Hepatocyte (in vitro differentiated cells): Measurements from ENCODE around the gene DPY19L1. TPM values are rescaled to one million over a fixed set of nuclear protein-coding genes. Genes with fewer than 3 reads are reported as not detected.
"Not testable (repeated sequence)": the region's sequence is repeated elsewhere in the genome, so short reads cannot be mapped to it uniquely, and the experiment has no call there.

Experiments
- DNase-seq: peaks from one replicate; pipeline ENCODE4 v3.0.0-alpha.2; 2016; ENCODE audit warnings: low spot score
- H2AFZ ChIP-seq: fragments of 200-600 bp; sonication (generic); 2 replicates; pipeline ENCODE4 v1.6.0; 2016; ENCODE audit warnings: antibody characterized with exemption, mild to moderate bottlenecking
- H3K27ac ChIP-seq: fragments of 200-600 bp; sonication (generic); 2 replicates; pipeline ENCODE4 v1.5.1; 2016; ENCODE audit warnings: mild to moderate bottlenecking
- H3K27me3 ChIP-seq: fragments of 200-600 bp; sonication (generic); 2 replicates; pipeline ENCODE4 v1.6.1; 2016
- H3K36me3 ChIP-seq: fragments of 200-600 bp; sonication (generic); replicated peaks from 2 replicates; pipeline ENCODE4 v1.5.1; 2016; ENCODE audit warnings: low read depth; ENCODE audit not compliant: insufficient read depth
- H3K4me1 ChIP-seq: fragments of 200-600 bp; sonication (generic); 2 replicates; pipeline ENCODE4 v1.5.1; 2016; ENCODE audit warnings: mild to moderate bottlenecking, moderate library complexity; ENCODE audit not compliant: insufficient read depth
- H3K4me2 ChIP-seq: fragments of 200-600 bp; sonication (generic); 2 replicates; pipeline ENCODE4 v1.6.0; 2016
- H3K4me3 ChIP-seq: fragments of 200-600 bp; sonication (generic); 2 replicates; pipeline ENCODE4 v1.5.1; 2016; ENCODE audit warnings: mild to moderate bottlenecking
- H3K79me2 ChIP-seq: fragments of 200-600 bp; sonication (generic); 2 replicates; pipeline ENCODE4 v1.6.0; 2017; ENCODE audit warnings: mild to moderate bottlenecking
- H3K9me2 ChIP-seq: fragments of 200-600 bp; sonication (generic); replicated peaks from 2 replicates; pipeline ENCODE4 v1.6.0; 2017; ENCODE audit warnings: mild to moderate bottlenecking; ENCODE audit not compliant: insufficient read depth
- H3K9me3 ChIP-seq: fragments of 200-600 bp; sonication (generic); 2 replicates; pipeline ENCODE4 v1.5.1; 2016; ENCODE audit warnings: low read depth, mild to moderate bottlenecking
- H4K20me1 ChIP-seq: fragments of 200-600 bp; sonication (generic); 2 replicates; pipeline ENCODE4 v1.6.0; 2016; ENCODE audit warnings: mild to moderate bottlenecking; ENCODE audit not compliant: insufficient read depth, poor library complexity, severe bottlenecking
- EZH2 ChIP-seq: fragments of 200-600 bp; sonication (generic); IDR thresholded peaks from 2 replicates; pipeline ENCODE4 v1.6.1; 2016; ENCODE audit warnings: antibody characterized with exemption, mild to moderate bottlenecking, borderline replicate concordance
- EZH2phosphoT487 ChIP-seq: fragments of 200-600 bp; sonication (generic); IDR thresholded peaks from one replicate; pipeline ENCODE4 v1.6.1; 2018; ENCODE audit warnings: antibody characterized with exemption, mild to moderate bottlenecking, low read depth, moderate library complexity; ENCODE audit not compliant: unreplicated experiment, severe bottlenecking
- WGBS: methylation state at CpG from one replicate; pipeline ENCODE4 v1.1.6; 2016; ENCODE audit warnings: low lambda C conversion rate; ENCODE audit errors: missing lambda C conversion rate; 5-methylcytosine and 5-hydroxymethylcytosine counted together
- polyA plus RNA-seq: library from polyadenylated mRNA; unstranded; fragments of >200 nt; fragmentation: Nextera tagmentation; extraction: Ambion mirVana; gene quantifications from 2 replicates; pipeline ENCODE4 v1.2.1, GENCODE V29; 2016
- total RNA-seq: library from RNA; depleted of rRNA; stranded (reverse); fragments of >200 nt; gene quantifications from 2 replicates; pipeline ENCODE4 v1.2.3, GENCODE V29; 2014
- TF ChIP-seq, protein P1 (sequence below): fragments of 200-600 bp; sonication (generic); IDR thresholded peaks from 2 replicates; pipeline ENCODE4 v1.5.1; 2016; ENCODE audit warnings: antibody characterized with exemption, mild to moderate bottlenecking; ENCODE audit not compliant: poor library complexity

Gene DPY19L1
- total and polyA plus RNA-seq, 2 experiments from 2014 or later: 7.6 to 16.7 TPM

GRCh38 chr7:34958021-34958420 lies 79.3 kb downstream of the DPY19L1 start:
- Histone ChIP-seq H4K20me1 (no peaks in the 10 kb centered on the region), H3K27me3 (no peaks in the 10 kb centered on the region), H3K36me3 (peaks cover 3% of the 10 kb centered on the region), H3K79me2 (no peaks in the 10 kb centered on the region), H3K4me3 (no peak overlapping the region), H2AFZ (no peak overlapping the region), H3K9me3 (no peaks in the 10 kb centered on the region), H3K9me2 (no peaks in the 10 kb centered on the region), H3K27ac (no peak overlapping the region), H3K4me1 (no peaks in the 10 kb centered on the region), H3K4me2 (no peak overlapping the region)
- TF ChIP-seq EZH2phosphoT487: no peak
- TF ChIP-seq EZH2: no peak
- TF ChIP-seq, protein P1, sequence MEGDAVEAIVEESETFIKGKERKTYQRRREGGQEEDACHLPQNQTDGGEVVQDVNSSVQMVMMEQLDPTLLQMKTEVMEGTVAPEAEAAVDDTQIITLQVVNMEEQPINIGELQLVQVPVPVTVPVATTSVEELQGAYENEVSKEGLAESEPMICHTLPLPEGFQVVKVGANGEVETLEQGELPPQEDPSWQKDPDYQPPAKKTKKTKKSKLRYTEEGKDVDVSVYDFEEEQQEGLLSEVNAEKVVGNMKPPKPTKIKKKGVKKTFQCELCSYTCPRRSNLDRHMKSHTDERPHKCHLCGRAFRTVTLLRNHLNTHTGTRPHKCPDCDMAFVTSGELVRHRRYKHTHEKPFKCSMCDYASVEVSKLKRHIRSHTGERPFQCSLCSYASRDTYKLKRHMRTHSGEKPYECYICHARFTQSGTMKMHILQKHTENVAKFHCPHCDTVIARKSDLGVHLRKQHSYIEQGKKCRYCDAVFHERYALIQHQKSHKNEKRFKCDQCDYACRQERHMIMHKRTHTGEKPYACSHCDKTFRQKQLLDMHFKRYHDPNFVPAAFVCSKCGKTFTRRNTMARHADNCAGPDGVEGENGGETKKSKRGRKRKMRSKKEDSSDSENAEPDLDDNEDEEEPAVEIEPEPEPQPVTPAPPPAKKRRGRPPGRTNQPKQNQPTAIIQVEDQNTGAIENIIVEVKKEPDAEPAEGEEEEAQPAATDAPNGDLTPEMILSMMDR: no peak
- no peak for DNase-seq
- WGBS: 59% methylated on average over 1 of the region's 1 CpG

- no peaks in the 10 kb centered on the region for H3K9me2 ChIP-seq
- H4K20me1 ChIP-seq: no peaks in the 10 kb centered on the region
- H3K79me2 ChIP-seq: no peaks in the 10 kb centered on the region
- TF ChIP-seq, protein P1: no peak
- TF ChIP-seq EZH2 (no peak), EZH2phosphoT487 (no peak)
- 88% methylated on average over 3 of the region's 3 CpGs for WGBS
- no peaks in the 10 kb centered on the region for H3K4me1 ChIP-seq
- H3K27ac ChIP-seq: no peak overlapping the region
- H2AFZ ChIP-seq: no peak overlapping the region
- no peak overlapping the region for H3K4me3 ChIP-seq
- H3K9me3 ChIP-seq: no peaks in the 10 kb centered on the region
- H3K36me3 ChIP-seq: no peaks in the 10 kb centered on the region
- H3K4me2 ChIP-seq: no peak overlapping the region
- no peak for DNase-seq
- no peaks in the 10 kb centered on the region for H3K27me3 ChIP-seq
These were observed 84.5 kb downstream of the DPY19L1 start for GRCh38 chr7:34952822-34953221.

DNA sequence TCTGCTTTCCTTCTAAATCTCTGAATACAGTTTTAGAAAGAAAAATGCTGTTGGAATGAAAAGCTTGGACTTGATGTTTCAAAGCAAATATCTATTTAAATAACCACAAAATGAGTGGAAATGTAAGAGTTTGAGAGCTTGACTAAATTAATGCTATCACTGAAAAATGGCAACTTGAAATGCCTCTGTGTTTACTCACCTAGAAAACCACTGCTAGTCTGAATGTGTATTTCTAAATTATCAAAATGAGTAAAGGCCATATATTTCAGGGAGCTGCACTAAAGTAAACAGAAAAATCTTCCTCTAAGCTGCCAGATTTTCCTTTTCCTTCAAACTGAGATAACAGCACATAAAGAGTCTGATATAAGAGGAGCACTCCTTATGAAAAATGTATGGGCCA lies 87.9 kb downstream of the DPY19L1 start:
- no peaks in the 10 kb centered on the region for H3K9me2 ChIP-seq
- no peaks in the 10 kb centered on the region for H3K4me1 ChIP-seq
- TF ChIP-seq EZH2 (no peak), EZH2phosphoT487 (no peak)
- TF ChIP-seq, protein P1: no peak
- no peaks in the 10 kb centered on the region for H3K36me3 ChIP-seq
- no peak overlapping the region for H2AFZ ChIP-seq
- H3K9me3 ChIP-seq: no peaks in the 10 kb centered on the region
- DNase-seq: no peak
- no peak overlapping the region for H3K4me2 ChIP-seq
- no peaks in the 10 kb centered on the region for H4K20me1 ChIP-seq
- H3K27ac ChIP-seq: no peak overlapping the region
- no peaks in the 10 kb centered on the region for H3K79me2 ChIP-seq
- H3K27me3 ChIP-seq: no peaks in the 10 kb centered on the region
- no peak overlapping the region for H3K4me3 ChIP-seq

GRCh38 chr7:34947427-34947826 lies 89.9 kb downstream of the DPY19L1 start:
- not testable (repeated sequence) for H3K4me3 ChIP-seq, H3K79me2 ChIP-seq, H2AFZ ChIP-seq, H3K4me2 ChIP-seq, H3K4me1 ChIP-seq, H3K9me3 ChIP-seq, H4K20me1 ChIP-seq, H3K27me3 ChIP-seq, H3K9me2 ChIP-seq, DNase-seq, H3K27ac ChIP-seq, H3K36me3 ChIP-seq
- WGBS: 81% methylated on average over 2 of the region's 2 CpGs
